ENCODE measurements around the gene LAMB1. TPM values are rescaled to one million over a fixed set of nuclear protein-coding genes. Genes with fewer than 3 reads are reported as not detected.

The LAMB1 gene
- total RNA-seq (100 to 1,000 TPM; 244 to 285 TPM), polyA plus RNA-seq (100 to 1,000 TPM in 1 of 2 donors, 10 to 100 TPM in 1; 95.9 to 103 TPM)
- long read RNA-seq, donor 1, full-length matches to known transcripts, result 40 of 402 reads
- long read RNA-seq, donor 1, partial matches to known transcripts, result 362 of 402 reads
- long read RNA-seq, donor 1, other reads (novel, unspliced or antisense), result 0 of 402 reads
- long read RNA-seq, donor 2, transcript LAMB1-209 (4 exons, 1,540 nt), result major isoform, 9 of 176 reads
- long read RNA-seq, donor 2, partial matches to known transcripts, result 158 of 176 reads
- long read RNA-seq, donor 2, other reads (novel, unspliced or antisense), result 0 of 176 reads
- long read RNA-seq, donor 3, transcript LAMB1-207 (2 exons, 764 nt), result minor isoform, 5 of 237 reads
- long read RNA-seq, donor 3, transcript LAMB1-209 (4 exons, 1,540 nt), result major isoform, 12 of 237 reads
- long read RNA-seq, donor 3, partial matches to known transcripts, result 219 of 237 reads
- long read RNA-seq, donor 3, other reads (novel, unspliced or antisense), result 0 of 237 reads
- long read RNA-seq, donor 4, transcript LAMB1-207 (2 exons, 764 nt), result minor isoform, 6 of 183 reads
- long read RNA-seq, donor 4, transcript LAMB1-209 (4 exons, 1,540 nt), result major isoform, 12 of 183 reads
- long read RNA-seq, donor 4, partial matches to known transcripts, result 160 of 183 reads
- long read RNA-seq, donor 4, other reads (novel, unspliced or antisense), result 0 of 183 reads
- long read RNA-seq, donor 5, full-length matches to known transcripts, result 36 of 353 reads
- long read RNA-seq, donor 5, partial matches to known transcripts, result 317 of 353 reads
- long read RNA-seq, donor 5, other reads (novel, unspliced or antisense), result 0 of 353 reads

DNA sequence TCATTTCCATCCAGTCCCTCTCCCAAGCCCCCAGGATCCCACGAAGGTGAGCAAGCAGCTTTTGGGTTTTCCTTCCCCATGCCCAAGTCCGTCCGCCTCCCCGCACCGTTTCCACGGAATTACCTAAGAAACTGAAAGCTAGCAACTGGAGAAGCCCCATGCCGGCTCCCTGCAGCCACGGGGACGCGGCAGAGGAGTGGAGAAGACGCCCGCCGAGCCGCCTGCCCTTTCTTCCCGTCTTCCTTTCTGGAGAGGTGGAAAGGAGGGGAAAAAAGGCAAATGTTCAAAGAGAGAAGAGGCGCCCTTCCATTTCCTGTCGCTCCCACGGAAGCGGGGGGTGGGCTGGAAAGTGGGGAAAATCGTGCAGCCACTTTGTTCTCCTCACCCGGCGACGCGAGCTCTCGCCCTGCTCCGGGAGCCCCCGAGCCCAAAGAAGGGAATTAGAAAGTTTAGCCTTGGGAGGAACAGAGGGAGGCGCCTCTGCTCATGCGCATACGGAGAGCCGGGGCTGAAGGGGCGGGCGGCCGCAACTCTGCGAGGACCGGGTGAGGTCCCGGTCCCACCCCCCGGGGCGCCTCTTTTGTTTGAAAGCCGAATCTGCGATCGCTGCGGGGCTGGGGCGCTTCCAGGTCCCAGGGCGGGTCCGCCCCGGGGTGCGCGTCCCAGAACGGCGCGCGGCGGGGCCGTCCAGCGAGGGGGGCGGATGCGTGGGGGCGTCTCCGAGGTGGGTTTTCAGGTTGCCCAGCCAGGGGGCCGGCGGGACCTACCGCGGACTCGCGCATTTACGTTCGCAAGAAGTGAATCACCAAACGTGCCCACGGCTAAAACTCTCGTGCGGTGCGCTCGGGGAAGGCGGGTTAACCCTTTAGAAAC, at the start of gene LAMB1:
LAMB1 (minus strand) TSS at position 436 of the 873 bp plus-strand sequence; CDS start at position 160, 276 bp downstream.
- Histone ChIP-seq H3K9me3 (ENCODE audit: control insufficient read depth in 4 of 4, insufficient read depth in 3 of 4, low read length in 3 of 4) (no peaks in the 10 kb centered on the region), H3K4me1 (ENCODE audit: control insufficient read depth in 5 of 5, insufficient read depth in 5 of 5, low read length in 5 of 5) (peaks cover 0 to 61% (median 17%) of the 10 kb centered on the region in 5 donors), H3K36me3 (ENCODE audit: control insufficient read depth in 4 of 4, insufficient read depth in 4 of 4, low read length in 4 of 4) (peaks cover 0 to 7% (median 2%) of the 10 kb centered on the region in 4 donors), H3K4me3 (peak within 1 kb of the TSS; percentile 54), H3K27me3 (ENCODE audit: control insufficient read depth in 3 of 3, insufficient read depth in 3 of 3, low read length in 2 of 3) (no peaks in the 10 kb centered on the region), H3K27ac (ENCODE audit: low read depth in 1 of 2, low read length in 1 of 2) (peak within 1 kb of the TSS; percentile 68 to 86), H3K9ac (ENCODE audit: insufficient read depth in 1 of 2, low read length in 2 of 2) (peak within 1 kb of the TSS in 1 of 2 donors; percentile 54)
- ATAC-seq (ENCODE audit: insufficient read depth, low FRiP score), result peak; percentile 36
- 1% methylated on average over 70 to 75 of the region's 75 CpGs for WGBS, 2 donors
- TF ChIP-seq, protein P1, sequence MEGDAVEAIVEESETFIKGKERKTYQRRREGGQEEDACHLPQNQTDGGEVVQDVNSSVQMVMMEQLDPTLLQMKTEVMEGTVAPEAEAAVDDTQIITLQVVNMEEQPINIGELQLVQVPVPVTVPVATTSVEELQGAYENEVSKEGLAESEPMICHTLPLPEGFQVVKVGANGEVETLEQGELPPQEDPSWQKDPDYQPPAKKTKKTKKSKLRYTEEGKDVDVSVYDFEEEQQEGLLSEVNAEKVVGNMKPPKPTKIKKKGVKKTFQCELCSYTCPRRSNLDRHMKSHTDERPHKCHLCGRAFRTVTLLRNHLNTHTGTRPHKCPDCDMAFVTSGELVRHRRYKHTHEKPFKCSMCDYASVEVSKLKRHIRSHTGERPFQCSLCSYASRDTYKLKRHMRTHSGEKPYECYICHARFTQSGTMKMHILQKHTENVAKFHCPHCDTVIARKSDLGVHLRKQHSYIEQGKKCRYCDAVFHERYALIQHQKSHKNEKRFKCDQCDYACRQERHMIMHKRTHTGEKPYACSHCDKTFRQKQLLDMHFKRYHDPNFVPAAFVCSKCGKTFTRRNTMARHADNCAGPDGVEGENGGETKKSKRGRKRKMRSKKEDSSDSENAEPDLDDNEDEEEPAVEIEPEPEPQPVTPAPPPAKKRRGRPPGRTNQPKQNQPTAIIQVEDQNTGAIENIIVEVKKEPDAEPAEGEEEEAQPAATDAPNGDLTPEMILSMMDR (IDR thresholded peaks at IDR 0.05; ENCODE audit: control extremely low read depth, extremely low read depth), result no peak
- DNase-seq, result peak; percentile 89 to 92 (median 92)

DNA sequence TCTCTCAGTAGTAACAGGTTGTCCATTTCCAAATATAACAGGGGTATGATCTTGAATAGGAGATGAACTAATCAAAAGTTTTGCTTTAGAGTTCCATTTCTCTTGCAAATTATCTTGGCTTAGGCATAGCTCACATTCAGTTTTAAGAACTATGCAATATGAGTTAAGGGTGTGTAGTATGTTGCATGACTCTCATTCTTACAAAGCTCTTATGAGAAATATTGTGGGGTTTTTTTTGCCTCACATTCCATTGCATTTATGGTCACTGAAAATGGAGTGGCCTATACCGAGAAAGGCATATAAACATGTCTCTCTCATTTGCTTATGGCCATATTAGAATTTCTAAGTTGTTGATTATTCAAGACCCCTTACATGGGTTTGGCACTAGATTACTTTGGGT, 48.5 kb upstream of the LAMB1 start:
- no peak for ATAC-seq (ENCODE audit: insufficient read depth, low FRiP score)
- H3K4me3 ChIP-seq, result no peak overlapping the region
- H3K4me1 ChIP-seq (ENCODE audit: control insufficient read depth in 5 of 5, insufficient read depth in 5 of 5, low read length in 5 of 5), result peaks cover 0 to 6% (median 0%) of the 10 kb centered on the region in 5 donors
- no peak overlapping the region for H3K27ac ChIP-seq (ENCODE audit: low read depth in 1 of 2, low read length in 1 of 2)
- no peaks in the 10 kb centered on the region for H3K27me3 ChIP-seq (ENCODE audit: control insufficient read depth in 3 of 3, insufficient read depth in 3 of 3, low read length in 2 of 3)
- no peak overlapping the region for H3K9ac ChIP-seq (ENCODE audit: insufficient read depth in 1 of 2, low read length in 2 of 2)
- no peak for DNase-seq
- H3K9me3 ChIP-seq (ENCODE audit: control insufficient read depth in 4 of 4, insufficient read depth in 3 of 4, low read length in 3 of 4), result no peaks in the 10 kb centered on the region
- 27 to 67% methylated on average over 1 of the region's 1 CpG for WGBS, 2 donors
- no peaks in the 10 kb centered on the region for H3K36me3 ChIP-seq (ENCODE audit: control insufficient read depth in 4 of 4, insufficient read depth in 4 of 4, low read length in 4 of 4)
- TF ChIP-seq, protein P1 (IDR thresholded peaks at IDR 0.05; ENCODE audit: control extremely low read depth, extremely low read depth), result no peak

DNA sequence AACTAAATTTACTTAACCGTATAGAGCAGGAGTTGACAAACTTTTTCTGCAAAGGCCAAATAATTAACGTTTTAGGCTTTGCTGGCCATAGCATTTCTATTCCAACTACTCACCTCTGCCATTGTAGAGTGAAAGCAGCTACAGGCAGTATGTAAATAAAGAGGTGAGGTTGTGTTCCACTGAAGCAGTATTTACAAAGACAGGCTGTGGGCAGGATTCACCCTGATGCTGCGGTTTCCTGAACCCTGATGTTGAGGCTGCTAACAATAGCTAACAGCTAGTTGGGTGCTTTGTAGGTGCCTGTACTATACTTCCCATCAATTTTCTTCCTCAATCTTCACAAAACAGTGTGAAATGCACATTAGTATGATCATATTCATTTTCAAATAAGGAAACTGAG, 47.0 kb upstream of the LAMB1 start:
- H3K27me3 ChIP-seq (ENCODE audit: control insufficient read depth in 3 of 3, insufficient read depth in 3 of 3, low read length in 2 of 3), result no peaks in the 10 kb centered on the region
- no peak overlapping the region for H3K4me3 ChIP-seq
- no peak overlapping the region for H3K9ac ChIP-seq (ENCODE audit: insufficient read depth in 1 of 2, low read length in 2 of 2)
- TF ChIP-seq, protein P1 (IDR thresholded peaks at IDR 0.05; ENCODE audit: control extremely low read depth, extremely low read depth), result no peak
- no peak for DNase-seq
- no peak overlapping the region for H3K27ac ChIP-seq (ENCODE audit: low read depth in 1 of 2, low read length in 1 of 2)
- peaks cover 0 to 8% (median 4%) of the 10 kb centered on the region in 5 donors for H3K4me1 ChIP-seq (ENCODE audit: control insufficient read depth in 5 of 5, insufficient read depth in 5 of 5, low read length in 5 of 5)
- whole genome bisulfite sequencing, 2 donors, result 88 to 90% methylated on average over 3 of the region's 3 CpGs
- H3K36me3 ChIP-seq (ENCODE audit: control insufficient read depth in 4 of 4, insufficient read depth in 4 of 4, low read length in 4 of 4), result no peaks in the 10 kb centered on the region
- ATAC-seq (ENCODE audit: insufficient read depth, low FRiP score), result no peak
- no peaks in the 10 kb centered on the region for H3K9me3 ChIP-seq (ENCODE audit: control insufficient read depth in 4 of 4, insufficient read depth in 3 of 4, low read length in 3 of 4)

Data from lung (tissue), 16 donors.